COLO829 (cell line): ENCODE data around the gene PNKP.
"Not testable (repeated sequence)": the region's sequence is repeated elsewhere in the genome, so short reads cannot be mapped to it uniquely, and the experiment has no call there.

Source experiments
- DNase-seq: peaks from one replicate; pipeline ENCODE4 v3.0.0; 2012; ENCODE audit warnings: low spot score

PNKP gene

DNA sequence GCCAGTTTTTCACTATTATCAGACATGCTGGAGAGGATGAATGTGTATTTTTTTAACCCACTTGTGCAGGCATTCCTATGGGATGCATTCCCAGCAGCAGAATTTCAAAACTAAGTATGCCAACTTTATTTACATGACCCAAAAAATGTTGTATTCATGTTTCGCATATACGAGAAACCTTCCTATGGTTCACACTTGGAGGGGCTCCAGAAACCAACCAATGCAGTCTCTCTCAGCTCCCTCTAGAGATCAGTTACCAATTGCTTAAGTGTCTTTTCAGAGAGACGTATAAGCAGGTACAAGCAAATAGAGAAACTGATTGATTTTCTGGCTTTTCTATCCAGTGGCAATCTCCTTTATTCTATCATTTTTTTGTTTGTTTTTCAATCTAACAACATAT lies 22.0 kb downstream of the PNKP start:
- DNase-seq = no peak

- DNase-seq = no peak
These were observed 23.0 kb downstream of the PNKP start for GRCh38 chr19:49844138-49845095.

DNA sequence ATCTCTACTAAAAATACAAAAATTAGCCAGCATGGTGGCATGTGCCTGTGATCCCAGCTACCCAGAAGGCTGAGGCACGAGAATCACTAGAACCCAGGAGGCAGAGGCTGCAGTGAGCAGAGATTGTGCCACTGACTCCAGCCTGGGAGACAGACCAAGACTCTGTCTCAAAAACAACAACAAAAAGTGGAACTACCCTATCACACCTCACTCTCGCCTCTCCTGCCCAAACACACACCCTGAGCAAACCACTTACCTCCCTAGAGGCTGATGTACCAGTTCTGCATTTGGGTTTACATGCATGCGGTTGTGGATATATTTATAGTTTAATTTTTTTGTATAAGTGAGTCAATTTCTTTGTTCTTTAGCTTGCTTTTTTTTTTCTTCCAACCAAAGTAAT lies 24.1 kb downstream of the PNKP start:
- no peak for DNase-seq

GRCh38 chr19:49840736-49841249 lies 26.6 kb downstream of the PNKP start:
- no peak for DNase-seq

- no peak for DNase-seq
These were observed 27.1 kb downstream of the PNKP start for GRCh38 chr19:49840321-49840720.

DNA sequence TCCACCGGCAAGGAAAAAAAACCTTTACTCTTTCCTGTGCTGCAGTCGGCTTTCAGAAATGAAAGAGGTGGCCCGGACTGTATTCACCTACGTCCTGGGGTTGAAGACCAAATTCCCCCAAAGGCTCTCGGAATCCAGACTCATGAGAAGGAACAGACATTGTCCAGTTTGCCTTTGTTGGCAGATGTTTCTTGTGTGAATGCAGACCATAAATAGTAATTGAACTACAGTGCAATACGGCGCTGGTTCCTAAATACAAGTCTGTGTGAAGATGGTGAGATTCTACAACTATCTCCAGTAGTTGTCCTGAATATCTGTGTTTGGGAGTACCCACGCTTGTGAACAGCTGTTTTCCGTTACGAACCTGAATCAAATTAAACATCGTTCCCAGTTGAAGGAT lies 27.7 kb downstream of the PNKP start:
- DNase-seq = no peak

DNA sequence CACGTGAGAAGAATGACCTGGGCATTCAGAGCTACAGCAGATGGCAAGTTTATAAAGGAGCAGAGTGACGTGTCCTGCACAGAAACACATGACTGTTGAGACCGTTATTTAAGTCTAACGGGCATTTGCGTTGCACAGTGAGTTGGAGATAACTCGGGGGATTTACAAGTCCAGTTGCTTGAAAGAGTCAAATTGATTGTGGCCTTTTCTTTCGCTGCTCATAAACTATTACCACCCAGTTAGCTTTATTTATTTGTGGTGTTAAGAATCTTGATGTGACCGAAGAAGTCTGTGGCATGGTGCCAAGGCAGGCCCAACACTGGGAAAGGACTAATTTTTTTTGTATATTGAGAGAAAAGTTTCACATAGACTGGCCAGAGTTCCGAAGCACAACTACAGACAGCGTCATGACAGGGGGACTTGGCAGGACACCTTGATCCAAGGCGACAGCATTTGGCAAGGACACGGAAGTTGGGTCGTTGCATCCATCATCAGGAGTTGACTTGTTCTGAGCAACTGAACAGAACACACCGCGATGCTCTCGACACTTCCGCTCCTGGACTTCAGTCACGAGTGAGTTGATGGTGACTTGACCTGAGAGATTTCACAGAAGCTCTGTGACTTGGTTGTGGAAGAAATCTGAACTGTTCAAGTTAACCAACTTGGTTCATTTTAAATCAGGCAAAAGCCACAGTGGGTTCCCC lies 28.3 kb downstream of the PNKP start:
- DNase-seq = no peak

GRCh38 chr19:49837425-49837824 lies 30.0 kb downstream of the PNKP start:
- no peak for DNase-seq

- no peak for DNase-seq
These were observed 30.4 kb downstream of the PNKP start for GRCh38 chr19:49837009-49837310.

GRCh38 chr19:49836176-49837008 lies 31.0 kb downstream of the PNKP start:
- DNase-seq = no peak

- DNase-seq = no peak
These were observed 31.8 kb downstream of the PNKP start for GRCh38 chr19:49835562-49835961.

DNA sequence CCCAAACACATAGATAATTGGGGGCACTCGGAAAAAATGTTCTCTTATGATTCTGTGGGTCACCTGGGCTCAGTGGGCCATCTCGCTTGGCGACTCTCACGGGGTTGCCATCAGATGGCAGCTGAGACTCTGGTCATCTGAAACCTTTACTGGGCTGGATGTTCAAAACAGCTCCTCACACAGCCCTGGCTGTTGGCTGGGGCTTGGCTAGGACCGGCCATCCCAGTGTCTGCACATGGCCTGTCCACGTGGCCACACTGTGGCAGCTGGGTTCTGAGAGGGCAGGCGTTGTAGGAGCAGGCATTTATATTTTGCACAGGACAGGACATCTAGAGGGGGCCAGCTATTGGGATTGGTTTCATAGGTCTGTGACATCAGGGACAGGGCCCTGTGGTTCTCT lies 33.8 kb downstream of the PNKP start:
- no peak for DNase-seq

DNA sequence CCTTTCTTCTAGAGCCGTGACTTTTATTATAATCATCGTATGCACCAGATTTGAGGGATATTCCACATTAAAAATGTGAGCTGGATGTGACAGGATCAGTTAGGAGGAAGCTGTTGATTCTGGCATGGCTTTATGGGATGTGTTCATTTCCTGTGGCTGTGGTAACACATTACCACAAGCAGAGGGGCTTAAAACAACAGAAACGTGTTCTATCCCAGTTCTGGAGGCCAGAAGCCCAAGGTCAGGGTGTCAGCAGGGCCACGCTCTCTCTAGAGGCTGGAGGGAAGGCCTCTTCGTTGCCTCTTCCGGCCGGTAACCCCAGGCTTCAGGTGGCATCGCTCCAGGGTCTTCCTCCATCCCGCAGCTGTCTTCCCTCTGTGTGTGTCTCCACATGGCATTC lies 34.8 kb downstream of the PNKP start:
- DNase-seq = no peak

DNA sequence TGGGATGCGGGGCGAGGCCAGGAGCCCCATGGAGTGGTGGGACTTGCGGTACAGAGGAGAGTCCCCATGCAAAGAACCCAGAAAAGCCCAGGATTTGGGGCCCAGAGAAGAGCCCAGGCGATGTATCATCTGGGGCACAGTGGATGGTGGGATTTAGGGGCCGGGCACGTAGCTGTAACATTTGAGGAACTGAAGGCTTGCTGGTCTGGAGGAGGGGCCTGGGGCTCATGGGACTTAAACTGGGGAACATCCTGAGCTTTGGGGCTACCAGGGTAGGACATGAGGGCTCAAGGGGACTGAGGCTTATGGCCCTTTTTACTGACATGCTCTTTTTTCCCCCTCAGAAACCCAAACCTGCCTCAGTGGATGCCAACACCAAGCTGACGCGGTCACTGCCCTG lies 35.8 kb downstream of the PNKP start:
- no peak for DNase-seq

DNA sequence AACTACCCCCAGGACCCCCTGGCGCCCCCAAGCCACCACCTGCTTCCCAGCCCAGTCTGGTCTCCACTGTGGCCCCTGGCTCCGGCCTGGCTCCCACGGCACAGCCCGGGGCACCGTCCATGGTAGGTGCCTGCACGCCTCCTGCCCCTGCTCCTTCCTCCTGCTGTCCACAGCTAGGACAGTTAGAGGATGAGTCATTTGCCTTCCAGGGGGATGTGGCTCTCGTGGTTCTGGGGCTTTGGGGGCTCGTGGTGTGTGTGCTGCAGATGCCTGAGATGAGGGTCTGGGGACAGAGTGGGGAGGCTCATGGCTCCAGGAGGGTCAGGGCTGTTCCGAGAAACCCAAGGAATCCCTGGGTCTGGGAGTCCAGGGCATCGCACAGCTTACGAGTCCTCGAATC lies 36.6 kb downstream of the PNKP start:
- DNase-seq = no peak

DNA sequence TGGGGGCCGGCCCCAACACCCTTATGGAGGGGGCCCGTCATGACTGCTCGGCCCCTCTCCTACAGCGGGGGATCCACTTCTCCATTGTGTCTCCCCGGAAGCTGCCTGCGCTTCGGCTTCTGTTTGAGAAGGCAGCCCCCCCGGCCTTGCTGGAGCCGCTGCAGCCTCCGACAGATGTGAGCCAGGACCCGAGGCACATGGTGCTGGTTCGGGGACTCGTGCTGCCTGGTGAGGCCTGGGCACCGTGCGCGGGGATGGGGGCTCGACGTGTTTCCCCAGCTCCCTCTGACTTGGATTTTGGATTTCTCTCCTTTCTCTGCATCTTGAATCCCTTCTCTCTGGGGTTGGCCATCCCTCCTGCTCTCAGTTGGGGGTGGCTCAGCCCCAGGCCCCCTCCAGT lies 37.7 kb downstream of the PNKP start:
- DNase-seq = no peak

DNA sequence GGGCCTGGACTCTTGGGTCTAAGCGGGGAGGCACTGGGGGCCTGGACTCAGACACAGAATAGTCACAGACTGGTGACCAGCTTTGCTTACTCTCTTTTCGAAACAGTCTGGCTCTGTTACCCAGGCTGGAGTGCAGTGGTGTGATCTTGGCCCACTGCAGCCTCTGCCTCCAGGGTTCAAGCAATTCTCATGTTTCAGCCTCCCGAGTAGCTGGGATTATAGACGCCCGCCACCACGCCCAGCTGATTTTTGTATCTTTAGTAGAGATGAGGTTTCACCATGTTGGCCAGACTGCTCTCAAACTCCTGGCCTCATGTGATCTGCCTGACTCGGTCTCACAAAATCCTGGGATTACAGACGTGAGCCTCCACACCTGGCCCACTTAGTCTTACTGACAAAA lies 38.2 kb downstream of the PNKP start:
- no peak for DNase-seq

DNA sequence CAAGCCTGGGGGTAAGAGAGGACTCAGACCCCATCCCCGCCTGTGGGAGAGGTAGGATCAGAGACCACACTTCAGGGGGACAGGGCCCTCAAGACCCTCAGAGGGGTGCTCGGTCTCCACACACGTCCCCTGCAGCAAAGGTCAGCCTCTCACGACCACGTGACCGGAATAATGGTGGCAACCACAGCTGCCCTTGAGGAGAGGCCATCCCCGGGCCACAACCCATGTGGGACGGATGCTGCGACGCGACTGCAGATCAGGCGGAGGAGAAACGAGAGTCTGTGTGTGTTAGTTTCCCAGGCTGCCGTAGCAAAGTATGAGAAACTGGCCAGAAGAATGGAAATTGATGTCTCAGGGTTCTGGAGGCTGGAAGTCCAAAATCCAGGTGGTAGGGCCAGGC lies 40.3 kb downstream of the PNKP start:
- no peak for DNase-seq

DNA sequence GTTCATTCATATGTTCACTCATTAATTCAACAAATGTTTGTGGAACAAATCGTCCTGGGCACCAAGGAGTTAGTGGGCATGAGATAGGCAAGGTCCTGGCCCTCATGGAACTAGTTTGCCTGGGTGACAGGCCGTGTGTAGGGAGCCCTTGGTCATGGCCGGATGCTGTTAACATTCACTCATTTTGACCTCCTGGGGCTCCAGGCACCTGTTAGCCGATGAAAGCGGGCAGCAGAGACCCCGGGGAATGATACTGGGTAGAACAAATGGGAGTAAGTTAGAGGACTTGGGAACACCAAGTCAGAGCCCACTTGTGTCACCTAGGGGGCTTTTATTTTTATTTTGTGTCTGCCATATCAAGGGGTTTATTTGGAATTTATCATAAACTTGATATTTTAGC lies 42.7 kb downstream of the PNKP start:
- no peak for DNase-seq

DNA sequence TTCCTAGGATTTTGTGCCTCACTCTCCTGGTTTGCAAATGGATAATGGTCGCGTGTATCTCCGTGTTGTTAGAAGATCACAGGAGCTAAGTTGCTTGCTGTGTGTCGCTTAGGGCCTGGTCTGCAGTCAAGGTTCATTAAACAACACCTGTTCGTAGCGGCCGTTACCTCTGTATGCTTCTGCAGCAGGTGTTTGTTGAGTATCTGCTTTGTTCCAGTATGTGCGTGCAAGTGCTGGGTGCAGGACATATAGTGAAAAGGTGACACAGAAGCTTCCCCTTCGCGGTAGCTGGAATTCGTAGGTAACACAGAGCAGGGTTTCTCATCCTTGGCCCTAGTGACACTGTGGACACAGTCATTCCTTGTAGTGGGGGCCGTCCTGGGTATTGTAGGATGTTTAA lies 43.9 kb downstream of the PNKP start:
- DNase-seq = no peak

DNA sequence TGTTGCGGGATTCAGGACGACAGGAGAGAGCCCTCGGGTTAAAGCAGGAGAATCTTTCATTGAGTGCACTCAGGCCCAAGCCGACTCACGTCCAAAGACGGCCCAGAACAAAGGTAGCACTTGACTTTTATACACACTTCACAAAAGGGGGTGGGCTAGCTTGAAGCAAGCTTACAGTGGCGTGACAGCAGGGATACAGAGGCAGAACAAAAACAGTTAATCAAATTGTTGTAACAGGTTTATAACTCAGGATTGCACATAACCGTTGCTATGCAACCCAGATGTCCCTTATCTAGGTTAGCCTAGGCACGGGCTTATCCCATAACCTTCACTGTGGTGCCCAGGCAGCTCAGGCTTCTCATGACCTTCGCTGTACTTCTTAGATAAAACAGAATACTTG lies 47.3 kb downstream of the PNKP start:
- DNase-seq = no peak

- not testable (repeated sequence) for DNase-seq
These were observed 47.8 kb downstream of the PNKP start for GRCh38 chr19:49819452-49820115.
